SJCRH30 (cell line): ENCODE data around the gene LMF1. TPM values are rescaled to one million over a fixed set of nuclear protein-coding genes. Genes with fewer than 3 reads are reported as not detected.

ENCODE experiments used
- DNase-seq, 2 experiments: peaks; one replicate each; pipeline ENCODE4 v3.0.0-alpha.2; 2015 to 2020
- H3K27ac ChIP-seq: fragments of 250-450 bp; sonication (Bioruptor Pico); 2 replicates; pipeline ENCODE4 v1.5.1; 2020; ENCODE audit warnings: mild to moderate bottlenecking, moderate library complexity
- H3K27me3 ChIP-seq: fragments of 250-450 bp; sonication (Bioruptor Pico); 2 replicates; pipeline ENCODE4 v1.5.1; 2020; ENCODE audit warnings: mild to moderate bottlenecking, moderate library complexity
- H3K36me3 ChIP-seq: fragments of 250-450 bp; sonication (Bioruptor Pico); 2 replicates; pipeline ENCODE4 v1.5.1; 2020; ENCODE audit warnings: mild to moderate bottlenecking, moderate library complexity
- H3K4me1 ChIP-seq: fragments of 250-450 bp; sonication (Bioruptor Pico); 2 replicates; pipeline ENCODE4 v1.5.1; 2020; ENCODE audit warnings: mild to moderate bottlenecking, moderate library complexity
- H3K4me3 ChIP-seq: fragments of 250-450 bp; sonication (Bioruptor Pico); 2 replicates; pipeline ENCODE4 v1.5.1; 2020; ENCODE audit warnings: mild to moderate bottlenecking, moderate library complexity
- H3K9me3 ChIP-seq: fragments of 250-450 bp; sonication (Bioruptor Pico); replicated peaks from 2 replicates; pipeline ENCODE4 v1.5.1; 2020; ENCODE audit warnings: mild to moderate bottlenecking, moderate library complexity
- total RNA-seq: library from RNA; depleted of rRNA; stranded (reverse); fragments of >200 nt; shearing (Covaris generic); gene quantifications from 2 replicates; pipeline ENCODE4 v1.2.3, GENCODE V29; 2014

The LMF1 gene
- total RNA-seq, 1 experiment from 2014 or later = 2.3 TPM

- Histone ChIP-seq H3K27me3 (no peaks in the 10 kb centered on the region), H3K36me3 (no peaks in the 10 kb centered on the region), H3K4me1 (no peaks in the 10 kb centered on the region), H3K9me3 (peaks cover 7% of the 10 kb centered on the region; the same call in 1 of the 2 replicates), H3K4me3 (no peak overlapping the region), H3K27ac (no peak overlapping the region)
- DNase-seq = no peak
Measured at GRCh38 chr16:853981-854807, 116.6 kb downstream of the LMF1 start.

DNA sequence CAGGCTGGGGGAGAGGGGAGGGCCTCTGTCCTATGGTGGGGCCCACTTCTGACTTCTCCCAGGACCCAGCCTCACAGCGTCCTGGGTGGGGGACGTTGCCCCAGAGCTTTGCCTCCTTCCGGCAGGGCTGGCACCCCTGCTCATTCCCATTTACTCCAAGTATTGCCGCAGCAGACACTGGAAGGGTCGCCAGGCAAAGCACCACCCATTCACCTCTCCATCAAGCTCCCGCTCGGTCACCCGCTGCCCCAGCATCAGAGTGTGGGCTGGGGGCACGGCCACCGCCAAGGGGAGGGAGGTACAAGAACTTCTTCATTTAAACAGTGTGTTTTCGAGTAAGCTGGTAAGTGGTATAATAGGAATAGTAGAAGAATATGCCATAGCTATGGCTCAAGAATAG is 117.5 kb downstream of the LMF1 start:
- Histone ChIP-seq H3K4me1 (no peaks in the 10 kb centered on the region), H3K36me3 (no peaks in the 10 kb centered on the region), H3K4me3 (no peak overlapping the region), H3K27ac (no peak overlapping the region), H3K27me3 (no peaks in the 10 kb centered on the region), H3K9me3 (peaks cover 7% of the 10 kb centered on the region; the same call in 1 of the 2 replicates)
- no peak for DNase-seq

- Histone ChIP-seq H3K9me3 (peaks cover 7% of the 10 kb centered on the region; the same call in 1 of the 2 replicates), H3K4me3 (no peak overlapping the region), H3K4me1 (no peaks in the 10 kb centered on the region), H3K36me3 (no peaks in the 10 kb centered on the region), H3K27me3 (no peaks in the 10 kb centered on the region), H3K27ac (no peak overlapping the region)
- no peak for DNase-seq
Measured at GRCh38 chr16:852451-853185, 118.2 kb downstream of the LMF1 start.

DNA sequence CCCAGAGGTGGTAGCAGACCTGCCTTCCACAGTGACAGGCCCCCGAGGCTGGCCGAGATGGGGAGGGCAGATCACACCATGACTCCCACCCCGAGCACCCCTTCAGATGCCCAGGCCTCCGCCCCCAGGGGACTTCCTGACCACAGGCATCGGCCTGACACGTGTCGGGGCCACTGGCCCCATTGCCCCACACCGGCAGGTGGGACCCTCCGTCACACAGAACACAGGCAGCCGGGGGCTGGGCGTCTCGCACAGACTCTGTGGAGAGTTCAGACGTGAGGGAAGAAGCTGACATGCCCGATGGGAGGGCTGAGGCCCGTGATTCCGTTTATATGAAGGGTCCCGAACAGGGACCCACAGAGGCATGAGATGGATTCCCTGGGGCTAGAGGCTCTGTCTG is 118.9 kb downstream of the LMF1 start:
- no peaks in the 10 kb centered on the region for H3K27me3 ChIP-seq
- H3K4me1 ChIP-seq = no peaks in the 10 kb centered on the region
- no peak overlapping the region for H3K4me3 ChIP-seq
- no peak overlapping the region for H3K27ac ChIP-seq
- peaks cover 4% of the 10 kb centered on the region; the same call in 1 of the 2 replicates for H3K9me3 ChIP-seq
- DNase-seq = no peak
- H3K36me3 ChIP-seq = no peaks in the 10 kb centered on the region

GRCh38 chr16:851209-851810 is 119.5 kb downstream of the LMF1 start:
- no peaks in the 10 kb centered on the region for H3K36me3 ChIP-seq
- H3K27ac ChIP-seq = no peak overlapping the region
- no peak for DNase-seq
- H3K9me3 ChIP-seq = 0 out of 2 replicates have a peak, but pooled peaks cover 2% of the 10 kb centered on the region
- no peaks in the 10 kb centered on the region for H3K4me1 ChIP-seq
- no peak overlapping the region for H3K4me3 ChIP-seq
- H3K27me3 ChIP-seq = no peaks in the 10 kb centered on the region

- Histone ChIP-seq H3K9me3 (0 out of 2 replicates have a peak, but pooled peaks cover 2% of the 10 kb centered on the region), H3K27me3 (no peaks in the 10 kb centered on the region), H3K27ac (no peak overlapping the region), H3K4me3 (no peak overlapping the region), H3K4me1 (no peaks in the 10 kb centered on the region), H3K36me3 (no peaks in the 10 kb centered on the region)
- no peak for DNase-seq
Measured at GRCh38 chr16:850668-851067, 120.1 kb downstream of the LMF1 start.

GRCh38 chr16:848510-849253 is 122.1 kb downstream of the LMF1 start:
- Histone ChIP-seq H3K4me1 (no peaks in the 10 kb centered on the region), H3K4me3 (no peak overlapping the region), H3K9me3 (0 out of 2 replicates have a peak, but pooled peaks cover 2% of the 10 kb centered on the region), H3K27ac (no peak overlapping the region), H3K27me3 (no peaks in the 10 kb centered on the region), H3K36me3 (no peaks in the 10 kb centered on the region)
- DNase-seq = no peak

DNA sequence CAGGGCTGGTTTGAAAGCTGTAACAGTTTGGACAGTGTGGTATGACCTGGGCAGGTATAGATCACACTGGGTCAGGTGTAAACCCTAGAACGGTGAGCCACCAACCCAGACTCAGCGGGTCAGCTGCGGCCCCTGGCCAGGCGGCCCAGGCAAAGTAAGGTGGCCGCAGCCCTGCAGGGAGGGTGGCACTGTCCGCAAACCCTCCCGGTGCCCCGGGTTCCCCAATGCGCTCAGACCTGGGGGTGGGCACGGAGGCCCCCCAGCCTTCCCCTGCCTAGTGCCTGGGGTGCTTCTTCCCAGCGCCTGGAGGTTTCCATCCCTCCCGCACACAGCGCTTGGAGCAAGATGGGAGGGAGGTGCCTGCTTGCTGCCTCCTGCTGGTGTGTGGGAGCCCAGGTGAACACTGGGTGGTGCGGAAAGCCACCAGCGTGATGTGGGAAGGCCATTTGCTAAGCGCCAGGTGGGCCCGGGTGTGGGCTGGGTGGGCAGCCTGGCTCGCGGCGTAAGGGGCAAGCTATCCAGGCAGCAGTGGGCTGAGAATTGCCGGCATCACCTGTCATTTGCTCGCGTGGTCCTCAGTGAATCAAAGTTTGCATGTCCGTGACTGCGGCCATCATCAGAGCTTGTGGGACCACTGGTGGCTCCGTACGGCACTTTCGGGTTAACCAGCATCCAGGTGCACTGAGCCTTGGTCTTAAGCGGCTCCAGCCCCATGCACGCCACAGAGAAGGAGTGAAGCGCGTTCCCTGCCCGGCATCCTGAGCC is 122.9 kb downstream of the LMF1 start:
- H3K27ac ChIP-seq = no peak overlapping the region
- 0 out of 2 replicates have a peak, but pooled peaks cover 2% of the 10 kb centered on the region for H3K9me3 ChIP-seq
- DNase-seq = no peak
- H3K4me1 ChIP-seq = no peaks in the 10 kb centered on the region
- H3K36me3 ChIP-seq = no peaks in the 10 kb centered on the region
- H3K27me3 ChIP-seq = no peaks in the 10 kb centered on the region
- H3K4me3 ChIP-seq = no peak overlapping the region

GRCh38 chr16:847151-847550 is 123.6 kb downstream of the LMF1 start:
- Histone ChIP-seq H3K4me1 (no peaks in the 10 kb centered on the region), H3K27me3 (no peaks in the 10 kb centered on the region), H3K36me3 (no peaks in the 10 kb centered on the region), H3K4me3 (no peak overlapping the region), H3K27ac (no peak overlapping the region), H3K9me3 (0 out of 2 replicates have a peak, but pooled peaks cover 2% of the 10 kb centered on the region)
- DNase-seq = no peak

- Histone ChIP-seq H3K27me3 (no peaks in the 10 kb centered on the region), H3K9me3 (no peaks in the 10 kb centered on the region), H3K36me3 (no peaks in the 10 kb centered on the region), H3K4me1 (peaks cover 11% of the 10 kb centered on the region), H3K4me3 (no peak overlapping the region), H3K27ac (no peak overlapping the region)
- no peak for DNase-seq
Measured at GRCh38 chr16:845351-845745, 125.4 kb downstream of the LMF1 start.

GRCh38 chr16:844638-845350 is 126.0 kb downstream of the LMF1 start:
- Histone ChIP-seq H3K27me3 (no peaks in the 10 kb centered on the region), H3K36me3 (no peaks in the 10 kb centered on the region), H3K27ac (no peak overlapping the region), H3K4me3 (no peak overlapping the region), H3K9me3 (no peaks in the 10 kb centered on the region), H3K4me1 (peaks cover 17% of the 10 kb centered on the region)
- no peak for DNase-seq

- H3K27ac ChIP-seq = no peak overlapping the region
- no peak overlapping the region for H3K4me3 ChIP-seq
- no peaks in the 10 kb centered on the region for H3K27me3 ChIP-seq
- DNase-seq = no peak
- H3K4me1 ChIP-seq = peaks cover 24% of the 10 kb centered on the region
- H3K36me3 ChIP-seq = no peaks in the 10 kb centered on the region
- no peaks in the 10 kb centered on the region for H3K9me3 ChIP-seq
Measured at GRCh38 chr16:843771-844170, 127.0 kb downstream of the LMF1 start.

- Histone ChIP-seq H3K36me3 (no peaks in the 10 kb centered on the region), H3K27ac (no peak overlapping the region), H3K9me3 (no peaks in the 10 kb centered on the region), H3K4me1 (peaks cover 25% of the 10 kb centered on the region), H3K4me3 (no peak overlapping the region), H3K27me3 (no peaks in the 10 kb centered on the region)
- no peak for DNase-seq
Measured at GRCh38 chr16:842711-843560, 127.8 kb downstream of the LMF1 start.
